ENCODE data around the gene APCDD1.

APCDD1 gene
- 0 reads per million in 3 donors for total RNA-seq

DNA sequence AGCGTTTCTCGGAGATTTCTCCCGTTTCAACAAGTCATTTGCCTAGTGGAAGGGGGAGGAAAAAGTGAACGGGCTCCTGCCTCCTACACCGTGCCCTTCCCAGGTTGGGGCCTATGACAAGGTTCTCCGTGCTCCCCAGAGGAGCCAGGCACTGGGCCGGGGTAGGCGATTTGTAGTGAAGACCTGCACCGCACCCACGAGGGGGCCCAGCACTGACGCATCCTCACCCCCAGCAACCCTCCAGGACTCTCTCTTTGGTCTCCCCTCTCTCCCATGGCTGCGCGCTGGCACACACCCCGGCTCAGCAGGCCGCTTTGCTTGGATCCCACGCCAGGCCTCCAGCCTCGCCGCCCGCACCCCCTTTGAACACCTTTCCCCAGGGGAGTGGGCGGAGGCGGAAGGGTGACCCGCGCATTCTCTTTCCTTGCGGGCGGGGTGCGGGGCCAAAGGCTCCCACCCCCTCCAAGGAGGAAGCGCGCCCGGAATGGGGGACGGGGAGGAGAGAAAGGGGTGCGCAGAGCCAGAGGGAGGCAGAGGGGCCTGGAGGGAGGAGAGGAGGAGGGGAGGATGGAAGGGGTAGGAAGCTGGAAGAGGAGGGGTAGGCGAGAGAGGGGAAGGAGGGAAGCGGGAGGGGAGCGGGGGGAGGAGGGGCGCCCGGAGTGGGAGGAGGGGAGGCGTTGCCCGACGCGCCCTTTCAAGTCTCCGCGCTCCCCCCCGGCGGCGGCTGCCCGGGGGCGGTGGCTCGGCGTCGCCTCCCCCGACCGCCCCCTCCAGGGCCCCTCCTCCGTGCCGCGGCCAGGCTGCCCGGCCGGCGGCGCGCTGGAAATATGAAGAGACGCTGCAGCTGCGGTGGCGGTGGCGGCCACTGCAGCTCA, at the start of gene APCDD1:
TSS of gene APCDD1 (plus strand) at position 830 of the 875 bp plus-strand sequence. CDS start 347 bp downstream, outside the sequence.
- H3K27me3 ChIP-seq (replicated peaks; ENCODE audit: control insufficient read depth, insufficient read depth, low read length, poor library complexity, severe bottlenecking) = peaks cover 8% of the 10 kb centered on the region
- no peaks in the 10 kb centered on the region for H3K36me3 ChIP-seq (ENCODE audit: control insufficient read depth, insufficient read depth, low read length)
- no peaks in the 10 kb centered on the region for H3K9me3 ChIP-seq (ENCODE audit: control insufficient read depth, low read length)
- DNase-seq = no peak
- no peaks in the 10 kb centered on the region for H3K4me1 ChIP-seq (ENCODE audit: control insufficient read depth, insufficient read depth, low read length, poor library complexity, severe bottlenecking)
- H3K27ac ChIP-seq (ENCODE audit: insufficient read depth, low read length, poor library complexity, severe bottlenecking) = no peak within 1 kb of the TSS
- H3K4me3 ChIP-seq (ENCODE audit: insufficient read depth, low read depth, low read length, poor library complexity, severe bottlenecking) = no peak within 1 kb of the TSS

DNA sequence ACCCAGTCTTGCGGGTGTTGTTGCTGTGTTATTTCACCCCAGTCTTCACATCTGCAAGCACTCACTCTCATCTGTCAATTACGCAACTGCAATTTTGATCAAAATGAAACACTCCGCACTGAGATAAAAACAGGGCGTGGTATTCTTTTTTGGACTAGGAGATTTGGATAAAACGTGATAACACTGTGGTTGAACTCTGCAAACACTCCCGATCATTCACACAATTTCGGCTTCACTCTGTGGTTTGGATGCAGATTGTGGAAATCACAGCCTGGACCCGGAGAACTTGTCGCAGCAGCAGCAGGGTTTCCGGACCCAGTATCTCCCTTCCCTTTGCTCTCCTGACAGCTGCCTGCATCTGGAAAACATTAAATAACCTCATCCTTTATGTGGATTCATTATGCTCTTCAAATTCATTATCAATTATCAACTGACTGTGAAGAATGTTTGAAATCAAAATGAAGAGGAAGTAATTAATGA, 49.4 kb upstream of the APCDD1 start:
- no peak overlapping the region for H3K4me3 ChIP-seq (ENCODE audit: insufficient read depth, low read depth, low read length, poor library complexity, severe bottlenecking)

GRCh38 chr18:10405816-10406663, 48.4 kb upstream of the APCDD1 start:
- Histone ChIP-seq H3K36me3 (ENCODE audit: control insufficient read depth, insufficient read depth, low read length) (no peaks in the 10 kb centered on the region), H3K4me1 (ENCODE audit: control insufficient read depth, insufficient read depth, low read length, poor library complexity, severe bottlenecking) (no peaks in the 10 kb centered on the region), H3K4me3 (ENCODE audit: insufficient read depth, low read depth, low read length, poor library complexity, severe bottlenecking) (no peak overlapping the region), H3K9me3 (ENCODE audit: control insufficient read depth, low read length) (no peaks in the 10 kb centered on the region), H3K27ac (ENCODE audit: insufficient read depth, low read length, poor library complexity, severe bottlenecking) (no peak overlapping the region), H3K27me3 (replicated peaks; ENCODE audit: control insufficient read depth, insufficient read depth, low read length, poor library complexity, severe bottlenecking) (no peaks in the 10 kb centered on the region)
- no peak for DNase-seq

More for the DNA sequence above, 49.4 kb upstream of the APCDD1 start:
- H3K9me3 ChIP-seq (ENCODE audit: control insufficient read depth, low read length) = no peaks in the 10 kb centered on the region
- no peaks in the 10 kb centered on the region for H3K36me3 ChIP-seq (ENCODE audit: control insufficient read depth, insufficient read depth, low read length)
- H3K4me1 ChIP-seq (ENCODE audit: control insufficient read depth, insufficient read depth, low read length, poor library complexity, severe bottlenecking) = no peaks in the 10 kb centered on the region
- no peak for DNase-seq
- no peak overlapping the region for H3K27ac ChIP-seq (ENCODE audit: insufficient read depth, low read length, poor library complexity, severe bottlenecking)
- H3K27me3 ChIP-seq (replicated peaks; ENCODE audit: control insufficient read depth, insufficient read depth, low read length, poor library complexity, severe bottlenecking) = no peaks in the 10 kb centered on the region

DNA sequence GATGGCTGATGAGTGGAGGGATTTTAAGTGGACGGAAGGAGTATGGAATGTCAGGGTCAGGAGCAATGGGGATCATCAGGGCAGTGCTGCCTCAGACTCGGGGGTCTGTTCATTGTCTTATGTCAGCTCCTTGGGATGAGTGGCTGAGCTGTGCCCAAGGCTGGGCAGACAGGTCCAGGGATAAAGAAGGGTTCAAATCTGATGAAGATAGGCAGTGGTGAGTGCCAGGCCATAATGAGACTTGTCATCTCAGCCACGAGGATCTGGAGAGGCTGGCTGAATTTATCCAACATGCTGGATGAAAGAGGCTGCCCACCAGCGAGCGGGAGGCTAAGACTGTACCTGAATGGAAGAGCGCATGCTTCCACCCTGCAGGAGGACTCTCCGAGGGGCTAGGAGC, 46.3 kb upstream of the APCDD1 start:
- Histone ChIP-seq H3K4me3 (ENCODE audit: insufficient read depth, low read depth, low read length, poor library complexity, severe bottlenecking) (no peak overlapping the region), H3K9me3 (ENCODE audit: control insufficient read depth, low read length) (no peaks in the 10 kb centered on the region), H3K27ac (ENCODE audit: insufficient read depth, low read length, poor library complexity, severe bottlenecking) (no peak overlapping the region), H3K4me1 (ENCODE audit: control insufficient read depth, insufficient read depth, low read length, poor library complexity, severe bottlenecking) (no peaks in the 10 kb centered on the region), H3K36me3 (ENCODE audit: control insufficient read depth, insufficient read depth, low read length) (no peaks in the 10 kb centered on the region), H3K27me3 (replicated peaks; ENCODE audit: control insufficient read depth, insufficient read depth, low read length, poor library complexity, severe bottlenecking) (no peaks in the 10 kb centered on the region)
- DNase-seq = no peak

DNA sequence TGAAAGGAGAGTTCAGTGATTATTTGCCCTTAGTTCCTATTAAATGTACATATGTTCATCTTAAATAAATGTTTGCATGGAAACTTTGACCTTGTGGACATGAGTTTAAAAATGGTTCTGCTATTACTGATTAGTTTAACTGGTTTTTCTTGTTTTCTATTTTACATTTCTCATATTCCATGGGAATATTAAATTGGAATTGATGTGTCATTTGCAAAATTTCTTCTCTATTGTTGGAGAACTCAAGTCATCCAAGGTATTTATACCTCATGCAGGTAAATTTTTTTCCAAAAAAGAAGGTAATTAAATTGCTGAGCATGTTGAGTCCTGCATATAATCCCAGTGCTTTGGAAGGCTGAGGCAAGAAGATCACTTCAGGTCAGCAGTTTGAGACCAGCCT, 45.4 kb upstream of the APCDD1 start:
- H3K27me3 ChIP-seq (replicated peaks; ENCODE audit: control insufficient read depth, insufficient read depth, low read length, poor library complexity, severe bottlenecking) = no peaks in the 10 kb centered on the region
- H3K9me3 ChIP-seq (ENCODE audit: control insufficient read depth, low read length) = no peaks in the 10 kb centered on the region
- H3K4me3 ChIP-seq (ENCODE audit: insufficient read depth, low read depth, low read length, poor library complexity, severe bottlenecking) = no peak overlapping the region
- no peaks in the 10 kb centered on the region for H3K4me1 ChIP-seq (ENCODE audit: control insufficient read depth, insufficient read depth, low read length, poor library complexity, severe bottlenecking)
- no peak overlapping the region for H3K27ac ChIP-seq (ENCODE audit: insufficient read depth, low read length, poor library complexity, severe bottlenecking)
- no peaks in the 10 kb centered on the region for H3K36me3 ChIP-seq (ENCODE audit: control insufficient read depth, insufficient read depth, low read length)
- DNase-seq = no peak

- no peaks in the 10 kb centered on the region for H3K27me3 ChIP-seq (replicated peaks; ENCODE audit: control insufficient read depth, insufficient read depth, low read length, poor library complexity, severe bottlenecking)
- H3K9me3 ChIP-seq (ENCODE audit: control insufficient read depth, low read length) = no peaks in the 10 kb centered on the region
- H3K27ac ChIP-seq (ENCODE audit: insufficient read depth, low read length, poor library complexity, severe bottlenecking) = no peak overlapping the region
- H3K4me3 ChIP-seq (ENCODE audit: insufficient read depth, low read depth, low read length, poor library complexity, severe bottlenecking) = no peak overlapping the region
- H3K36me3 ChIP-seq (ENCODE audit: control insufficient read depth, insufficient read depth, low read length) = no peaks in the 10 kb centered on the region
- no peaks in the 10 kb centered on the region for H3K4me1 ChIP-seq (ENCODE audit: control insufficient read depth, insufficient read depth, low read length, poor library complexity, severe bottlenecking)
- no peak for DNase-seq
These were observed 43.7 kb upstream of the APCDD1 start for GRCh38 chr18:10410472-10411308.

DNA sequence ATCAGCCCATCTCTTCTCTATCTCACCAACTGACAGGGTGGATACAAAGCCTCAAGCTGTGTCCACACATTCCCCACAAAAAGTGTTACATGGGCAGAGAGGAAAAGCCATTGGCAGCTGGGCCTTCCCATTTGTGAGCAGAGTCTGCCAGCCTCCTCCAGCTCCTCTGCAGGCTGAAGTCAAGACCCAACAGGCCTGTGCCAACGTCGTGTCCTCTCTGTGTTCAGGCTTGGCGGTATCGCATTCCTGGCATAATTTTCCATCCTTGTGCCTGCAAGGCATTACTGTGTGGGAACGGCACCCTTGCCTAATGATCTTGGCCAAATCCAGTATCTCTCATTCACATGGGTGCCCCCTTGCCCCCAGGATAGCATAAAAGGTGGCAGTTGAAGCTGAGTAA, 41.5 kb upstream of the APCDD1 start:
- no peaks in the 10 kb centered on the region for H3K36me3 ChIP-seq (ENCODE audit: control insufficient read depth, insufficient read depth, low read length)
- DNase-seq = no peak
- H3K9me3 ChIP-seq (ENCODE audit: control insufficient read depth, low read length) = no peaks in the 10 kb centered on the region
- no peaks in the 10 kb centered on the region for H3K27me3 ChIP-seq (replicated peaks; ENCODE audit: control insufficient read depth, insufficient read depth, low read length, poor library complexity, severe bottlenecking)
- H3K4me1 ChIP-seq (ENCODE audit: control insufficient read depth, insufficient read depth, low read length, poor library complexity, severe bottlenecking) = no peaks in the 10 kb centered on the region
- no peak overlapping the region for H3K27ac ChIP-seq (ENCODE audit: insufficient read depth, low read length, poor library complexity, severe bottlenecking)
- no peak overlapping the region for H3K4me3 ChIP-seq (ENCODE audit: insufficient read depth, low read depth, low read length, poor library complexity, severe bottlenecking)

DNA sequence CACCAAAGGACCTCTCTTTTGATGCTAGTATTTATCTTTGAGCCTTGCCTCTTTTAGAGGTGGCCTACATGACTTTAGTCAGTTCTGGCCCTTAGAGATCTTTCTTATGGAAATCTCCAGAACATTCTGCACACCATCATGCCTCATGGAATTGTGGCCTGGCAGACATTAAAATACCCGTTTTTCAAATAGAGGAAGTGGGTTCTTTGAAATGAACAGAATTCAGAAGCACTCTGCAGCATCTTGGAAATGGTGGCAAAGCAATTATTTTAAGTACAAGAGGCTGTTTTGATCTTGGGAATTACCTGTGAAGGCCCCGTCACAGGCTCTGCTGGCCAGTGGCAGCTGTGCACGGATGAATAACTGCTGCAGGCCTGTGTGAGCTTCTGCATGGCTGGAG, 40.7 kb upstream of the APCDD1 start:
- Histone ChIP-seq H3K9me3 (ENCODE audit: control insufficient read depth, low read length) (no peaks in the 10 kb centered on the region), H3K27ac (ENCODE audit: insufficient read depth, low read length, poor library complexity, severe bottlenecking) (no peak overlapping the region), H3K4me1 (ENCODE audit: control insufficient read depth, insufficient read depth, low read length, poor library complexity, severe bottlenecking) (no peaks in the 10 kb centered on the region), H3K27me3 (replicated peaks; ENCODE audit: control insufficient read depth, insufficient read depth, low read length, poor library complexity, severe bottlenecking) (no peaks in the 10 kb centered on the region), H3K36me3 (ENCODE audit: control insufficient read depth, insufficient read depth, low read length) (no peaks in the 10 kb centered on the region), H3K4me3 (ENCODE audit: insufficient read depth, low read depth, low read length, poor library complexity, severe bottlenecking) (no peak overlapping the region)
- DNase-seq = no peak

DNA sequence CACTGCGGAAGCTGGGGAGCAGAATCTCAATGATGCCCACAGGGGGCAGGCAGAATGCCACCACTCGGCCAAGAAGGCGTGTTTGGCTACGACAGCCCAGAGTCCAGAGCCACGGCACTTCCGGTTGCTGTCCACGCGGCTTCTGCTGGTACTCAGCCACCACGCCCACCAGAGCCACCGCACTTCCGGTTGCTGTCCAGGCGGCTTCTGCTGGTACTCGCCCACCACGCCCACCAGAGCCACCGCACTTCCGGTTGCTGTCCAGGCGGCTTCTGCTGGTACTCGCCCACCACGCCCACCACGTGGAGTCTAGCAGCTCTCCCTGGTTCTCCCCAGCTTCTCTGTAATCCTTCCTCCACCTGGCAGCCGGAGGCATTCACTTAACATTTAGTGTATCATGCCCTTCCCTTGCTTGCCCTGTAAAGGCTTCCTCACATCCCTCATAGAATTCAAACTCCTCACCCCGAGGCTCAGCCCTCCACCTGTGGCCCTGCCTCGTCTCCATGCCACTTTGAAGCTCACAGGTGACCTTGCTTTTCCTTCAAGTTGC, 40.1 kb upstream of the APCDD1 start:
- H3K4me1 ChIP-seq (ENCODE audit: control insufficient read depth, insufficient read depth, low read length, poor library complexity, severe bottlenecking) = no peaks in the 10 kb centered on the region
- no peaks in the 10 kb centered on the region for H3K27me3 ChIP-seq (replicated peaks; ENCODE audit: control insufficient read depth, insufficient read depth, low read length, poor library complexity, severe bottlenecking)
- no peaks in the 10 kb centered on the region for H3K36me3 ChIP-seq (ENCODE audit: control insufficient read depth, insufficient read depth, low read length)
- DNase-seq = no peak
- no peaks in the 10 kb centered on the region for H3K9me3 ChIP-seq (ENCODE audit: control insufficient read depth, low read length)
- H3K27ac ChIP-seq (ENCODE audit: insufficient read depth, low read length, poor library complexity, severe bottlenecking) = no peak overlapping the region
- H3K4me3 ChIP-seq (ENCODE audit: insufficient read depth, low read depth, low read length, poor library complexity, severe bottlenecking) = no peak overlapping the region

Data from effector memory CD4-positive, alpha-beta T cell (primary cell).